GM12801 (cell line): Measurements from ENCODE around the gene SOBP.

Experiments
- TF ChIP-seq, protein P1 (sequence below): IDR thresholded peaks from one replicate; pipeline ENCODE4 v1.5.1; 2011; ENCODE audit warnings: control low read depth; ENCODE audit not compliant: insufficient read length; ENCODE audit errors: extremely low read depth

Gene SOBP

DNA sequence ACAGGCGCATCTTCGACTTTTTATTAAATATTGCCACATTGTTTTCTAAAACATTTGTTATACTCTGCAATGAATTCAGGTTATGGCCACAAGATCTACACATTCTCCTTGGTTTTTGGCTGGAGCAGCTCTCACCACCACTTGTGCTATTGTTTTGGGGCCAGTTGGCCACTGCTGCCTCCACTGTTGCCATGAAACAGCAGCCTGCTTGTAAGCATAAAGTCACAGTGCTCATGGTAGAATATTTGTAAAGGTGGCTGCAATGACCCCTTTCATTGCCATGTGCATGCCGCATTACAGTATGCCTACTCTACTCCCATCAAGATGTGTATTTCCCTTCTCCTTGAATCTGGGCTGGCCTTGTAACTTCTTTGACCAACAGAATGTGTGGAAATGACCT is 192.8 kb downstream of the SOBP start:
- TF ChIP-seq, protein P1, sequence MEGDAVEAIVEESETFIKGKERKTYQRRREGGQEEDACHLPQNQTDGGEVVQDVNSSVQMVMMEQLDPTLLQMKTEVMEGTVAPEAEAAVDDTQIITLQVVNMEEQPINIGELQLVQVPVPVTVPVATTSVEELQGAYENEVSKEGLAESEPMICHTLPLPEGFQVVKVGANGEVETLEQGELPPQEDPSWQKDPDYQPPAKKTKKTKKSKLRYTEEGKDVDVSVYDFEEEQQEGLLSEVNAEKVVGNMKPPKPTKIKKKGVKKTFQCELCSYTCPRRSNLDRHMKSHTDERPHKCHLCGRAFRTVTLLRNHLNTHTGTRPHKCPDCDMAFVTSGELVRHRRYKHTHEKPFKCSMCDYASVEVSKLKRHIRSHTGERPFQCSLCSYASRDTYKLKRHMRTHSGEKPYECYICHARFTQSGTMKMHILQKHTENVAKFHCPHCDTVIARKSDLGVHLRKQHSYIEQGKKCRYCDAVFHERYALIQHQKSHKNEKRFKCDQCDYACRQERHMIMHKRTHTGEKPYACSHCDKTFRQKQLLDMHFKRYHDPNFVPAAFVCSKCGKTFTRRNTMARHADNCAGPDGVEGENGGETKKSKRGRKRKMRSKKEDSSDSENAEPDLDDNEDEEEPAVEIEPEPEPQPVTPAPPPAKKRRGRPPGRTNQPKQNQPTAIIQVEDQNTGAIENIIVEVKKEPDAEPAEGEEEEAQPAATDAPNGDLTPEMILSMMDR: no peak

DNA sequence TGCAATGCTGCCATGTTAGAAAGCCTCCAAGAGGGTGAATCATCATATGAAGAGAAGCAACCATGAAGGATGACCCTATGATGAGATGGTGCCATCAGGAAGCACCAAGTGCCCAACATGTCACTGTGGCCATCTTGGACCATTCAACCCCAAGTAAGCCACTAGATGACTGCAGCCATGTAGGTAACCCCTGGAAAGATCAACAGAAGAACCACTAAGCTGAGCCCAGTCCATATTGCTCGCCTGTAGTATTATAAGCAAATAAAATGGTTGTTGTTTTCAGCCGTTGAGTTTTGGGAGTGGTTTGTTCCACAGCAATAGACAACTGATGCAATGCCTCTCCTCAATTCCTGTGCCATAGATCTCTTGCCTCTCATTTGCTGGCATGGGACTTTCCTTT is 193.3 kb downstream of the SOBP start:
- TF ChIP-seq, protein P1: no peak

DNA sequence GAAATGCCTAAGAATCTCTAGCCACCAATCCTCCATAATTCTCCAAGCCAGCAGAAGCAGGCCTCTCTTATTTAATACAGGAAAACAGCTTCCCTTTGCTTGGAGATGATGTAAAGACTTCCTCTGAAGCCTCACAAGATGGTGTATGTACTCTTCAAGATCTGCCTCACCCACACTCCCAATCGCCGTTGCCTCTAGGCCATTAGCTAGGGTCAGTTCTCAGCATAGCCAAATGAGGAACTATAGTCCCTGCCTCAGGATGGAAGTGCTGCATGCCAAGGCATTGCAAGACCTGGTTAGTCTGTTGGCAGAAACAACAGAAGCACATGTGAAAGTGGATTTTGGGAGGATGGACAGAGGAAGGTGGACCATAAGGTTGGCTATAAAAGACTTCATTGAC is 195.1 kb downstream of the SOBP start:
- TF ChIP-seq, protein P1: no peak

DNA sequence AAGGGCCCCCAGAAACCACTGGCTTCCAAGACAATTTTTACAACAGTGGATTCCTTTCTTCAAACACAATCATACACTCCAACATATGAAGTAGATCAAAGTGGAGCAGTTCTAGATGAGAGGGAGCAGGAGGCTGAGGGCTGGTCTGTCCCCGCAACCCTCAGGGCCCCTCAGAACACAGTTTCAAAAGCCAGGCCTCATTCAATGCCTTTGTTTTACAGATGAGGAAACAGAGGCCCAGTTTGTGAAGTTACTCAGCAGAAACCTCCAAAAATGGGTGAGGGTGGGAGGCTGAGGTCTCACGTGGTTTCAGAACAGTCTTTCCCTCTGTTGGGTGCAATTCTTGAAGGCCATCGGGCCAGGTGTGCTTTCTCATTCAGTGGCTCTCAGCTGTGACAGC is 199.3 kb downstream of the SOBP start:
- TF ChIP-seq, protein P1: no peak

DNA sequence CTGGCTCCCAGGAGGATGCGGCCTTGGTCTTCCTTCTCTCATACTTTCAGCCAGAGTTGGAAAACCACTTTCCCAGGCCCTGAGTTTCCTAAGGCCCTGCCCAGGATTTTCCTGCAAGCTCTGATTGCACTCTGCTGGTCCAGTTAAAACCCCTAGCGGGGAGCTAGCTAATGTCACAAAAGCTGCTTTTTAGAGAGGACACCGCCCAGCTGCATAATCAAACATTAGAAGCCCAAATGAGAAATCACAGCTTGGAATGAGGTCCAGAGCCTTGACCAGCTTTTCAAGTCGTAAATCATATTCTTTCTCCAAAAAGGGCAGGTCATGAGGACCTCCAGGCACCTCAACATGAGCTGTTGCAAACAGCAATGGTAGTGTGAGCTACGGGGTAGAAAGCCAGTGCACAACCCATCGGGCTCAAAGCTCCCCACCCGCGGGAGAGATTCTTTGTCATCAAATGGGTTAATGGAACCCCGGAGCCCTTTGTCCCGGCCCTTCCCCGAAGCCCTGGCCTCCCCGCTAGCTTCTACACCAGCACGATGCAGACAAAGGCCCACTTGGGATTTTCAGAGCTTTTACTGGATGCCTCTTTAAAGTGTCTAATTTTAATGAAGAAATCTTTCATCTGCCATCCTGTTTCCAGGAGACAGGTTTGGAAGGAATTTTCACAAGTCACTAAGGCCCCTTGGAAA is 200.2 kb downstream of the SOBP start:
- TF ChIP-seq, protein P1: no peak

DNA sequence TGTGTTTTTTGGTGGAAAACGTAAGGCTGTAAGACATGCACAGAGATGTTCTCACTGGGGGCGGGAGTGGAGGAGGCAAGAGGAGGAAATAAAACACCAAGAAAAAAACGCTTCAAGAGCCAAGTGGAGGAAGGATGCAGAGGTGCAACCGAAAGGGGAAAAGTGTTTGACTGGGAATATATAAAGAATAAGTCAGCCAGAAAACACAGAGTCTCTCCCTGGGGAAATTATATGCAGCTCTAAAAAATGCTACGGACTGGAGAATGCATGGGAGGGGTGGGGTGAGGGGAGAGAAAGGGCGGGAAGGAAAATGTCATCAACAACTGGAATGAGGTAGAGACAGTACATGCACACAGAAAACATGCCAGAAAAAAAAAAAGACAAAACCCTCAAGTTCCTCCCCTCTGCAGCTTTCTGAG is 200.7 kb downstream of the SOBP start:
- TF ChIP-seq, protein P1: no peak

DNA sequence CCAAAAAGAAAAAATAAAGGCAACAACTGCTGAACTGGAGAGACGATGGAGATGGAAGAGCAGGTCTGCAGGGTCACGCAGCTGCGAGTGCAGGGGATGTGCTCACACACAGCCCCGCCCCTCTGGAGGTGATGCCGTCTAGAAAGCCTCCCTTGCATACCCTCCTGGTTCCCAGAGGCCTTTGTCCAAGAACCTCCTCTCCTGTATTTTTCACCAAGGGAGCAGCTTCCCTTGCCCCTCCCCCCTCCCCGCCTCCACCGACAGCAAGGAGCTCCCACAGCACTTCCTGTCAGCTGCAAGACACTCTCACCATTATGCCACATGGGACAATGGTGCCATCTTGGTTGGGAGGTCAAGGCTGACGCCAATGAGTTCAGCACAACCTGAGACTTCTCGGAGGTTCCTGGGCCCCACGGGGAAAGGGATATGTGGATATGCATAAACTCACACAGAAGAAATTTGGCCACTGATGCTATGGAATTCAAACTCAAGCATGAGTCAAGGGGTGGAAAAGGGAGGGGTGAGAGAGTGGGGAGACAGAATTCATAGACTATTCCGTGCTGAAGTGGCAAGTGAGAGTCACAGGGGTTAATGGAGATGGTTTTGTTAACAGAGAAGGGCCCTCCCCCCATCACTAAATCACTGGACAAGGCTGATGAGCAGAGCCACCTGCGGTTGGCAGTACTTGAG is 201.3 kb downstream of the SOBP start:
- TF ChIP-seq, protein P1: no peak
